H1 (cell line): ENCODE results near the gene PGA5. TPM values are rescaled to one million over a fixed set of nuclear protein-coding genes. Genes with fewer than 3 reads are reported as not detected.

Experiments
- RXRA ChIP-seq: IDR thresholded peaks from 2 replicates; pipeline ENCODE4 v1.6.1; 2011; ENCODE audit warnings: low read depth, mild to moderate bottlenecking, low read length, moderate library complexity; ENCODE audit not compliant: insufficient read depth
- polyA plus RNA-seq, 7 experiments: library from polyadenylated mRNA; depleted of rRNA in 3 of 7; stranded (reverse) in 5 of 7; unstranded in 2 of 7; fragments of >200 nt in 5 of 7; fragments of 200-250 nt in 2 of 7; gene quantifications; 1 replicate in 5 of 7; 2 replicates in 1 of 7; 4 replicates in 1 of 7; pipeline versions ENCODE4 v1.2.1 to v1.2.3, GENCODE V29; 2011 to 2013; ENCODE audit warnings: missing spikeins in 2 of 7, mixed read lengths in 2 of 7
- total RNA-seq: library from RNA; stranded (reverse); fragmentation: NEBNext Ultra II Directional; extraction: Animal tissue kit (Norgen Biotek cat#: 25700); gene quantifications from 2 replicates; pipeline ENCODE4 v1.2.1, GENCODE V29; 2021

The PGA5 gene
- total and polyA plus RNA-seq, 2 of the 8 experiments (the other 6 are each of a cell fraction or from before 2014, with no cell fraction given): 0.67 to 2.0 TPM

DNA sequence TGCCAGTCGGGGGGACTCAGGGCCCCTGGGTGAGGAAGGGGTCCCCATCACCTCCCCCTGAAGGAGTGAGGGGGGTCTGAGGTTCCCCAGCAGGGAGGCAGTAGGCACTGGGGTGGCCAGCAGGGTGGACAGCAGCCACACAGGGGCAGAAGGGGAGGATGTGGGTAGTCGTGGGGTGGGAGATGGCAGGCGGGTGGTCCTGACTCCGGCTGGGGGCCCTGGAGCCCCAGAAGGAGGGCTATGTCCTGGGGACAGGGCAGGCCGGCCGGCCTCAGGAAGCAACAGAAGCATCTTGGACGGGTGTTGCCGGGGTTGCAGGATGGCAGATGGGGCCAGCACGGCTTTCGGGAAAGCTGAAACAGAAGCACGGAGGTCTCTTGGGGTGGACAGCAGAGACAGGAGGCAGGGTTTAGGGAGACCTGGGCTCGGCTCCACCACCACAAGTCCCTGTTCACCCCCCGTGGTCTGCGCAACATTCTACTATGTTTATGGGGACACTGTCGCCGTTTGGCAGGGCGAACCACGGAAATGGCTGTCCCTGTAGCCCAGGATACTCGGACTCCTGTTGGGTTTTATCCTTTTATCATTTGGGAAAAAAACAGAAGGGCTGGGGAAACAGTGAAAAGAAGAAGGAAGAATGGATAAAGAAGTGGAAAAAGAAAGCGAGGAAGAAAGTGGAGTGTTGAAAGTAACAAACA is 40.1 kb downstream of the PGA5 start (continued):
- TF ChIP-seq RXRA: no peak
